HG03457 (cell line): ENCODE measurements around the gene FCRL2.

Experiments used
- ATAC-seq: cut with Tn5 transposase; IDR thresholded peaks from one replicate; pipeline ENCODE4 v1.9.1; 2021; ENCODE audit warnings: moderate number of reproducible peaks; ENCODE audit not compliant: unreplicated experiment

Gene FCRL2, protein sequence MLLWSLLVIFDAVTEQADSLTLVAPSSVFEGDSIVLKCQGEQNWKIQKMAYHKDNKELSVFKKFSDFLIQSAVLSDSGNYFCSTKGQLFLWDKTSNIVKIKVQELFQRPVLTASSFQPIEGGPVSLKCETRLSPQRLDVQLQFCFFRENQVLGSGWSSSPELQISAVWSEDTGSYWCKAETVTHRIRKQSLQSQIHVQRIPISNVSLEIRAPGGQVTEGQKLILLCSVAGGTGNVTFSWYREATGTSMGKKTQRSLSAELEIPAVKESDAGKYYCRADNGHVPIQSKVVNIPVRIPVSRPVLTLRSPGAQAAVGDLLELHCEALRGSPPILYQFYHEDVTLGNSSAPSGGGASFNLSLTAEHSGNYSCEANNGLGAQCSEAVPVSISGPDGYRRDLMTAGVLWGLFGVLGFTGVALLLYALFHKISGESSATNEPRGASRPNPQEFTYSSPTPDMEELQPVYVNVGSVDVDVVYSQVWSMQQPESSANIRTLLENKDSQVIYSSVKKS

GRCh38 chr1:157776971-157777391, at the start of gene FCRL2:
TSS of gene FCRL2 (minus strand) at chr1:157777132. CDS start at chr1:157777073, 59 bp downstream.
- no peak for ATAC-seq

GRCh38 chr1:157820299-157820698, 43.4 kb upstream of the FCRL2 start:
- no peak for ATAC-seq

DNA sequence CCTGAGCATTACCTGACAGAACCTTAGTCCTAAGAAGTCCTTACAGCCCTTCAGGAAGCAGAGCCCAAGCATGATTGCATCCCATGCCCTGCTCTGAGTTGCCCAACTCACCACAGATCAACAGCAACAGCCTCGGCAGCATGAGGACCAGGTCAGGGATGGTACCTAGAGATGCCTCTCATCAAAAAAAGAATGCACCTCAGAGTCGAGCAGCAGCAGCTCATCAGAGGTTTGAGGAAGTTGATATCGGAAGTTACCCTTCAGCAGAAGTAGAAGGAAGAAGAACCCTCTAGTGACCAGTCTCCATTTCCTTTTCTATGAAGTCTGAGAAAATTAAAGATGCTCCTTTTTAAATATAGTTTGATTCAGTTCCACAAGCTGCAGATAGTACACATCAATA, 43.0 kb upstream of the FCRL2 start, which contains the start of gene FCRL1:
Gene FCRL1 (minus strand): TSS at position 225 of the 400 bp plus-strand sequence. CDS start 83 bp downstream, at position 142.
- no peak for ATAC-seq

GRCh38 chr1:157819215-157819614, 42.3 kb upstream of the FCRL2 start:
- ATAC-seq, result no peak

- ATAC-seq, result no peak
These were observed 36.3 kb upstream of the FCRL2 start for GRCh38 chr1:157813269-157813668.

- ATAC-seq, result peak; percentile 83
These were observed 29.7 kb upstream of the FCRL2 start for GRCh38 chr1:157806431-157807149.

GRCh38 chr1:157803851-157804250, 26.9 kb upstream of the FCRL2 start:
- no peak for ATAC-seq

- no peak for ATAC-seq
These were observed 23.1 kb upstream of the FCRL2 start for GRCh38 chr1:157799996-157800395.

DNA sequence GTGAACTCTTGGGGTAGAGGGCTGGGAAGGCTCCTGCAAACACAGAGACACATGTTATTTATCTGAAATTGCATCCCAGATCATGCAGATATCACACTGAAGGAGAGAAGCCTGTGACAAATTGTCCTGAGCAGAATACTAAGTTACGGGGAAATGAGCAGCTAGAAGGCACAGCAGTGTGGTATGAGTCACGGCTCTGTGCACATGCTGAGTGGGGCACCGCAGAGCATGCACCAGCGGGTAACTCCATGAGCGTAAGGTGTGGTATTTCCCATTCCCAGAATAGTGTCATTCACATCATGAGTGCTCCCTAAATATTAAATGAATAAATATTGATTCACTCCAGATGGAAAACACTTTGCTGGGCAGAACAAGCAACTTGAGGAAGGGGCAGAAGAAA, 21.3 kb upstream of the FCRL2 start:
- no peak for ATAC-seq

GRCh38 chr1:157785248-157785647, 8.3 kb upstream of the FCRL2 start:
- ATAC-seq, result no peak

- ATAC-seq, result no peak
These were observed 7.9 kb upstream of the FCRL2 start for GRCh38 chr1:157784801-157785200.

DNA sequence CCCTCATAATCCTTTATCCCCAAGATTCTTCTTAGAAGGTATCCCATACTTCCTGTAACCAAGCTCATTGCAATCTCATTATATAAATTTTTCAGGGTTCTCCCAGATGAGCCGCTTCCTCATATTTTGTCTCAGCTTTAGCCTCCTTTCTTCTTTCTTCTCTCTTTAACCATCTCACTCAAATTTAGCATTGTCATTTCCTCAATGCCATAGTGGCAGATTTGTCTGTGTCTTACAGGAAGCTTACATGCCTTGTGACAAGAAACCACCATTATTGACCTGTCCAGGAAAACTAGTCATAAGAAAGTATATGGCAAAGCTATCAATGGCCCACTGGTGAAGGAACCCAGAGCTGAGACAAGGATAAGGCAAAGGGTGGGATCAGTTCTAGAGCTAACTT, 6.0 kb upstream of the FCRL2 start:
- ATAC-seq, result no peak

- ATAC-seq, result no peak
These were observed 4.1 kb upstream of the FCRL2 start for GRCh38 chr1:157781048-157781447.

DNA sequence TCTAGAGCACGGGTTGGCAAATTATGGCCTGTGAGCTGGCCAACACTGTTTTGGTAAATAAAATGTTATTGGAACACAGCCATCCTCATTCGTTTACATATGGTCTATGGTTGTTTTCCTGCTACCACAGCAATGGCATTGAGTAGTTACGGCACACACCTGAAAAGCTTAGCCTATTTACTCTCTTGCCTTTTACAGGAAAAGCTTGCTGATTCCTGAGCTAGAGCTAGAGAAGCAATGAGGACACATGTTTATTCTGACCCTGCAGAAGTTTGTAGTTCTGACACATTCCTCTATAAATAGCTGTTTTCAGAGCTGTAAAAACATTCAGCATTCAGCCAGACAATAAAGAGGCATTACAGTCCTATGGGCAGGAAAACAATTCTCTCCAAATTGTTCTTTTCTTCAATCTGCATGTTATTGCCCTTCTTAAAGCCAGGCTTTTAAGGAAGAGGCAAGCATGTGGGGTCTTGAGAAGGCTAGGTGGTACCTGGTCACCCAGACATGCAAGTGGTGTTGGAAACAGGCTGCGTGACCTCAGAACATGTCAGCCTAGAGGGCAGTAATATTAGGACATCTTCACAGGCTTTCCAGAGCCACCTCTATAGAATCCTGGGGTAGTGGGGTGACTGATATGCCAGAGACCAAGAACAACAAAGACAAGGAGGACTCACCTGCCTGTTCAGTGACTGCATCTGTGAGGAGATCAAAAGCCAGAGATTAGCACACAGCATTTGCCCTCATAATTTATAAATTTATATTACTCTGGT, 1.6 kb downstream of the FCRL2 start:
- no peak for ATAC-seq

GRCh38 chr1:157774412-157774811, 2.5 kb downstream of the FCRL2 start:
- ATAC-seq, result no peak

DNA sequence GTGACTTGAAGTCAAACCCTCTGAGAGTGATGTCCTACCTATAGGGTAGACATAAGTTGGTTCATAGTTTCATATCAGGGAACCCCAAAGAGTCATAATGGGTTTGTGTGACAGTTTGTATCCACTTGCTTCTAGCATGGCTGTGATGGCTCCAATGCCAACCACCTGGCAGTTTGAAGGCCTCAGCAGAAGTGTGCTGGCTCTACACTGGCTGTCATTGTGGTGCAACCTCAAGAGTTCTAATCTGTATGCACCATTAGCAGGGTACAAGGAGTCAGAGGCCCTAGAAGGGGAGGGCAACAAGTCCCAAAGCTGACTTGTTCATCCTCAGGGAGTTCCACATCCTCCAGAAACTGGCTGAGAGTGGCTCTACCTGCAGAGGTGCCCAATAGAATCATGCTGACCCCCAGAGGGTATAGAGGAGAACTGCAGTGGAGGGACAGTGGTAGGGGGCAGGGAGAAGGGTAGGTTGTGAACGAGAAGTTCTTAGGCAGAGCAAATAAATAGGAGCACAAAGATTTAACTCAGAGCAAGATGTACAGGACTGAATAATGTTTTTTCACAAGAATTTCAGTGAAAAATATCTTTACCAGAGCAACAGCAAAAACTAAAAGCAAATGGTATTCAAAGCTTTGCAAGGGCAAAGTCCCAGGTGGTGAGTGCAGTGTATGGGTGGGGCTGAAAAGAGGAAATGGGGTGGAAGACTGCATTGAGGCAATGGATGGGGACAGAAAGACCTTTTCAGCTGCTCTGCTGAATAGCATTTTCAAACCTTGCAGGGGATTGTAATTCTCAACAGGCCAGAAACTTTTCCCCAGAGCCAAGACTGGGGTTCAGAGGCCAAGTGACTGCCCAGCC, 3.2 kb downstream of the FCRL2 start:
- no peak for ATAC-seq

DNA sequence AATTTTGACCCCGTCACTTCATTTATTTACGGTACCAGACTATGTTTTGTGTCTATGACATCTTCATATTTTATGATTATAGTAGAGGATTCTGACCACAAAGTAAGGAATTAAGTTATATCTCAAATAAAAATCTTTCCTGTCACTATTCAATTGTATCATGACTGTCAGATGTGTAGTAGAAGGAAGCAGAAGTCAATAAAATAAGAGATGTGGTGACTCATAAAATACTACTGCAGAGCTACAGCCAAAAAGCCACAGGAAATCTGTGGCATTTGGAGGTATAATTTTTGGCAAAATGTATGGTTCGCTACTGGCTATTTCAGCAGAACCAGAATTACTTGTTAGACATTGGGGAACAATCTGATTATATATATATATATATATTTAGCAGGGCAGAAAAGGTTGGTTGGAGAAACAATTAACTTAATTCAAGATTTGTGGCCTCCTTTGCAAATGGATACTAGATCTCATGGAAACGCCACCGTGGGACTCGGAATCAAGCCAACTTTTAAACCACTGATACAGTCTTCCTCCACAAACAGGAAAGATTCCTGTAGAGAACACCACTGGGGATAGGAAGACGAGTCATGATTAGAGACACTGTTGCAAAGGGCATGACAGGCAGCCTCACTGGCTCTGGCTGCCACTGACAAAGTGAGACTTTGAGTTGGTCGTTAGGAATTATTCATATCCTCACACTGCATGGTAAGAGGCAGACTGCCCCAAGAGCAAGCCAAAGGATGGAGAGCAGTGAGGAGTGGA, 5.1 kb downstream of the FCRL2 start:
- no peak for ATAC-seq

- ATAC-seq, result no peak
These were observed 6.4 kb downstream of the FCRL2 start for GRCh38 chr1:157770442-157771043.

DNA sequence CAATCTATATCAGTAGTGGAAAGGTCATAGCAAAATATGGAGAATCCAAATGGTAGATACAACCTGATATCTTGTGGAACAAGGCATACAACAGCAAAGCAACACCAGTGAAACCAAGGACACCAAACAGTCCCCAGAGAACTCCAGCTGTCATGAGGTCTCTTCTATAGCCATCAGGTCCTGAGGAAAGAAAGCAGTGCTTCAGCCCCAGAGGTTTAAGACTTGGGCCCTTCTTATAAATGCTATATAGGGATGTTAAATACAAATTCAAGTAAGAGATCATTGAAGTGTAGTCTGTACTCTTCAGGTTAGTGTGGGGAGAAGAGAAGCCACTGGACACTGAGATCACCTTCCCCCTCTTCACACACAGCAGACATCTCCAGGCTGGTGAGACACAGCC, 10.1 kb downstream of the FCRL2 start:
- ATAC-seq, result no peak
